Measurements from ENCODE around the gene HMX2. TPM values are rescaled to one million over a fixed set of nuclear protein-coding genes. Genes with fewer than 3 reads are reported as not detected.
A peak's percentile ranks its signal among the peaks of the same experiment; 100 is the strongest.

The HMX2 gene
- total RNA-seq, 1 donor from 2014 or later = not detected

DNA sequence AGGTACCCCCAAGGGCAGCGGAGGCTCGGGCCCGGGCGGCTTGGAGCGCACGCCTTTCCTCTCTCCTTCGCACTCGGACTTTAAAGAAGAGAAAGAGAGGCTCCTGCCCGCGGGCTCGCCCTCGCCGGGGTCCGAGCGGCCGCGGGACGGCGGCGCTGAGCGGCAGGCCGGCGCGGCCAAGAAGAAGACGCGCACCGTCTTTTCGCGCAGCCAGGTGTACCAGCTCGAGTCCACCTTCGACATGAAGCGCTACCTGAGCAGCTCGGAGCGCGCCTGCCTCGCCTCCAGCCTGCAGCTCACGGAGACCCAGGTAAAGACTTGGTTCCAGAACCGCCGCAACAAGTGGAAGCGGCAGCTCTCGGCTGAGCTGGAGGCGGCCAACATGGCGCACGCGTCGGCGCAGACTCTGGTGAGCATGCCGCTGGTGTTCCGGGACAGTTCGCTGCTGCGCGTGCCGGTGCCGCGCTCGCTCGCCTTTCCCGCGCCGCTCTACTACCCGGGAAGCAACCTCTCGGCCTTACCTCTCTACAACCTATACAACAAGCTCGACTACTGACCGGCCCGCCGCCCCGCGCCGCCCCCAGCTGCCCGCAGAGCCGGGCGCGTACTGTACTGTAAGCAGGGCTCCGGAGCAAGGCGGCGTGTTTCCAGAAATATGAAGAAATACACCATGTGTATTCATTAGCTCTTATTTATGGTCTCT lies 1.8 kb downstream of the HMX2 start:
- intact Hi-C loops (cut with micrococcal nuclease) = loop anchor here (2.0 to 10.0 kb wide), 5 partner anchors 15 to 1768 kb away; partner anchors contain the start of genes CHST15, HMX3 and NKX1-2
- H3K27ac Mint-ChIP-seq = no peak overlapping the region
- peaks cover 51% of the 10 kb centered on the region for H3K27me3 Mint-ChIP-seq (ENCODE audit: low read depth)

DNA sequence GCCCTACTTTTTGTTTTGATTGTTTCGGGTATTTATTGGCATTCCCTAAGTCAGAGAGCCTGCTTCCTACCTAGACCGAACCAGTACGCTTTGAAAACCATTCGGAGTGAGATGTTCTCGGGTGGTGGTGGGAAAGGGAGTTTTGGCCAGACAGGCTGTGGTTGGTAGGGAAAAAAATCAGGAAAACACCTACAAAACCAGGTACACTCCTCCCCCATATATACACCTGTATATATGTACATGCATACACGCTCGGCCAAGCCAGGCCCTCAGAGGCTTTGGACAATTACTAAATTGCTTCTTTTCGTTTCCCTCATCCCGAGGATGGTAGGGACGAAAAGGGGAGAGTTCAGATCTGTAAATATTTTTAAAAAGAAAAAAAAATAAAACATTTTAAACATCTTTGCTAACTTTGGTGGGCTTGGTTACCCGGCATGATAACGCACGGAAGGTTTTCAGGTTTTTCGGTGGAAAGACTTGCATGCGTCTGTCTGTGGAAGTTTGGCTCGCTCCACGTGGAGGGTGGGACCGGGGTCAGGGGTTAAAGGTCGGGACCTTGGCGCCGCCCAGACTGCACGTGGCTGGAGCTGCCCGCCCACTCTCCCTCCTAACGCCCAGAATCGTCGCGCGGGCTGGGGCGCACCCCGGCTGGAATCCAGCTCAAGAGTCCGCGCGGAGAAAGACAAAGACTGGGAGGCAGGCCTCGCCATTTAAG lies 2.5 kb downstream of the HMX2 start:
- peak overlapping the region; percentile 57 for H3K4me3 Mint-ChIP-seq (ENCODE audit: low read depth)
- intact Hi-C loops (cut with micrococcal nuclease) = loop anchor here (5.0 kb wide), 3 partner anchors 1082 to 1767 kb away; partner anchors contain the start of gene NKX1-2
- no peak for DNase-seq (ENCODE audit: low spot score)
- H3K27me3 Mint-ChIP-seq (ENCODE audit: low read depth) = peaks cover 44% of the 10 kb centered on the region
- H3K4me1 Mint-ChIP-seq (ENCODE audit: low read depth) = peaks cover 30% of the 10 kb centered on the region
- H3K36me3 Mint-ChIP-seq (ENCODE audit: low read depth) = peaks cover 26% of the 10 kb centered on the region
- H3K9me3 Mint-ChIP-seq = no peaks in the 10 kb centered on the region
- no peak overlapping the region for H3K27ac Mint-ChIP-seq

More for the DNA sequence above, 1.8 kb downstream of the HMX2 start:
- Mint-ChIP-seq H3K4me1 (ENCODE audit: low read depth) (peaks cover 31% of the 10 kb centered on the region), H3K36me3 (ENCODE audit: low read depth) (peaks cover 19% of the 10 kb centered on the region), H3K9me3 (no peaks in the 10 kb centered on the region), H3K4me3 (ENCODE audit: low read depth) (peak overlapping the region; percentile 57)
- DNase-seq (ENCODE audit: low spot score) = peak; percentile 34

DNA sequence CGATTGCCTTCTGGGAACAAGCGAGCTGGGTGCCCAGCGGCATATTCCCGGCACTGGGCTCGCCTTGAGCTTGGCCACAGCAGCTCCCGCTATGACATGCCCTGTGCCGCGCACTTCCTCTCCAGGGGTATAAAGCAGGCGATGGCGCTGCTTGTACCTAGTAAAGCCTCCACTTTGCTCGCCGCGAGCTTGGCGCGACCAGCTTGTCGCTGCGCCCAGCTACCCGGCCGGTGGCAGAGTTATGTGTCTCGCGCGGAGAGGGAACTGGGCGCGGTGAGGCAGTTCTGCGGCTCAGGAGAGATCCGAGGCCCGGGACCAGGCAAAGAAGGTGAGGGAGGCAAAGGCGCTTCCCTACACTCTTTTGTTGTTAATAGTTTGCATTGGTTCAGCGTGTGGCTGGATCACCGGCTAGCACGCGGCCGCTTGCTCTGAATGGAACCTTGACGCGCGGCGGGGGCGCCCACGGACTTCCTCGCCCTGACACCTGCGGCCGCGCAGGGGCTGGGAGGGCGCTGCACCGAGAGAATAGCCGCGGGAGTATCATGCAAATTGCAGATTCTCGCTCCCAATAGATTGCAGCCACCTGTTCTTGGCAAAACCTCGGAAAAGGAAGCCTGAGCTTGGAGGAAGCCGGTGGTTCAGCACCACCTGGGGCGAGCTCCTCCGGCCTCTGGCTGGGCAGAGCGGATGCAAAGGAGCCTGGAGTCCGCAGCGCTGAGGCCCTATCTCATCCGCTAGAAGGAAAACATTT lies 3.2 kb downstream of the HMX2 start:
- H3K36me3 Mint-ChIP-seq (ENCODE audit: low read depth) = peaks cover 33% of the 10 kb centered on the region
- intact Hi-C loops (cut with micrococcal nuclease) = loop anchor here (5.0 kb wide), 3 partner anchors 1081 to 1766 kb away; partner anchors contain the start of gene NKX1-2
- peak overlapping the region; percentile 39 for H3K4me3 Mint-ChIP-seq (ENCODE audit: low read depth)
- peaks cover 37% of the 10 kb centered on the region for H3K27me3 Mint-ChIP-seq (ENCODE audit: low read depth)
- no peak overlapping the region for H3K27ac Mint-ChIP-seq
- no peaks in the 10 kb centered on the region for H3K9me3 Mint-ChIP-seq
- DNase-seq (ENCODE audit: low spot score) = peak; percentile 17
- peaks cover 33% of the 10 kb centered on the region for H3K4me1 Mint-ChIP-seq (ENCODE audit: low read depth)

DNA sequence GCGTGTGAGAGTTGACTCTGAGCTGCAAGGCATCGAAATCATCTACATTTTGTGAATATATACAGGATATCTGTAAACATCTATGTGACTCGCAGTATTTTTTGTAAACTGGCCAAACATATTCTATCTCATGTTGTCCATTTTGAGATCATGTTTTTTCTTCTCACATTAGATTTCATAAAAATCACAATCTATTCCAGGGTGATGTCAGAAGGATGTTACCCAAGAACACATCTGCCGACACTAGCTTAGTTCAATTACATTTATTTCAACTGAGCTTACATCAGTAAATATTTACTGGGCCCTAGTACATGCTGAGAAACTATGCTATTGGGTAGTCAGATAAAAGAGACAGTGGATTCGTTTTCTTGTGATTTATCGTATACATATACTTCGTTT lies 3.8 kb downstream of the HMX2 start:
- H3K27ac Mint-ChIP-seq = no peak overlapping the region
- no peaks in the 10 kb centered on the region for H3K9me3 Mint-ChIP-seq
- H3K4me3 Mint-ChIP-seq (ENCODE audit: low read depth) = no peak overlapping the region
- H3K36me3 Mint-ChIP-seq (ENCODE audit: low read depth) = peaks cover 37% of the 10 kb centered on the region
- intact Hi-C loops (cut with micrococcal nuclease) = loop anchor here (5.0 kb wide), 3 partner anchors 1081 to 1766 kb away; partner anchors contain the start of gene NKX1-2
- no peak for DNase-seq (ENCODE audit: low spot score)
- peaks cover 35% of the 10 kb centered on the region for H3K27me3 Mint-ChIP-seq (ENCODE audit: low read depth)
- H3K4me1 Mint-ChIP-seq (ENCODE audit: low read depth) = peaks cover 38% of the 10 kb centered on the region

DNA sequence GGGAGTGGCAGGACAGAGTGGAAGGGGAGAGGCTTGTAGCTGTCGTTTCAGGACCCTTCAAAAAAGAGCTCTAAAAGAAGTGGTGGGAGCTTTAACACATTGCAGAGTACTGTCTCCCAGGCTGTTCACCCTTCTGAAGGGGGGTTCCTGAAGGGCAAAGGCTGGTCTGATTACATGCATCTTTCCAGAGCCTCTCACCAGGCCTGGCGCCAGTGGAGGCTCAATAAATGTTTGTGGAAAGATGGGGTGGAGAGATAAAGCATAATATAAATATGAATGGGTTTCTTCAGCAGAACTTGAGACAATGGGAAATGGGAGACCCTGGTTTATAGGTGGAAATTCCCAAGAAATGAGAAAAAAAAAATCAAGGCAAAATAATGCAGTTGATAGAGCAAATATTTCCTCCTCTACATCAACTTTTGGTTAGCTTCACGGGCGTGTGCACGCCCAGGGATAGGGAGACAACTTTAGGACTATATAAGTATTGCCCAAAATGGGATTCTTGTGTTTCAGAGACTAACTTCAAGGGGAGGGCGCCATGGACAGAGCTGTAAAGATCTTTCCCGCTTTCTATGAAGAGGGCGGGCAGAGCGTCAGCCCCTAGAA lies 5.7 kb downstream of the HMX2 start:
- intact Hi-C loops (cut with micrococcal nuclease) = loop anchor here (1.0 to 5.0 kb wide), 6 partner anchors 145 to 1764 kb away; partner anchors contain the start of genes FAM24B, IKZF5, NKX1-2 and PLEKHA1
- Mint-ChIP-seq H3K4me1 (ENCODE audit: low read depth) (peaks cover 53% of the 10 kb centered on the region), H3K9me3 (no peaks in the 10 kb centered on the region), H3K27me3 (ENCODE audit: low read depth) (peaks cover 28% of the 10 kb centered on the region), H3K36me3 (ENCODE audit: low read depth) (peaks cover 51% of the 10 kb centered on the region), H3K27ac (no peak overlapping the region), H3K4me3 (ENCODE audit: low read depth) (peak overlapping the region; percentile 99)
- DNase-seq (ENCODE audit: low spot score) = no peak

DNA sequence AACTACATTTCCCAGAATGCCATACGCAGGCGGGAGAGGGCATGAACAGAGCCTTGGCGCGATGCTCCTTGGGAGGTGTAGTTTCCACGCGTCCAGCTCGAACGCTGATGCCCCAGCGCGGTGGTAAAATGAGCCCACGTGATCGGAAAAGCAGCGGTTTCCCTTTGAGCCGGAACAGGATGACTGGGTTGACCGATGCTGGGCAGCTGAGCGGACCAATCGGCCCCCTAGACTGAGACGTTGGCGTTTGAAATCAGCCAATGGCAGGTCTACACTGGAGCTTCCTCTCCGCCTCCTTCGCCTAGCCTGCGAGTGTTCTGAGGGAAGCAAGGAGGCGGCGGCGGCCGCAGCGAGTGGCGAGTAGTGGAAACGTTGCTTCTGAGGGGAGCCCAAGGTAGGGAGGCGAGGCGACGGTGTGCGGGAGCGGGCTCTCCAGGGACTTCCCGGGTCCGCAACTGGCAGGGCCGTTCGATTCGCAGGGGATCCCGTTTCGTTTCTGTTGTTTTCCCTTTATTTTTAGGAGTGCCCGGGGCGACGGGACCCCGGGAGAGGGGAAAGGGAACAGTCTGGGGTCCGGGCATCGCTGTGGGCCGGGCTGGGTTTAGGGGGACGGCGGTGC lies 6.3 kb downstream of the HMX2 start, which contains the start of gene BUB3:
Gene BUB3, plus strand, starts transcription at position 311 of the 619 bp plus-strand sequence. CDS start 516 bp downstream, outside the sequence.
- DNase-seq (ENCODE audit: low spot score) = peak; percentile 96
- Mint-ChIP-seq H3K4me3 (ENCODE audit: low read depth) (peak within 1 kb of the TSS; percentile 99), H3K9me3 (no peaks in the 10 kb centered on the region), H3K4me1 (ENCODE audit: low read depth) (peaks cover 54% of the 10 kb centered on the region), H3K36me3 (ENCODE audit: low read depth) (peaks cover 53% of the 10 kb centered on the region), H3K27me3 (ENCODE audit: low read depth) (peaks cover 23% of the 10 kb centered on the region), H3K27ac (peak within 1 kb of the TSS; percentile 100)
- intact Hi-C loops (cut with micrococcal nuclease) = loop anchor here (1.0 to 5.0 kb wide), 6 partner anchors 146 to 1763 kb away; partner anchors contain the start of genes FAM24B, IKZF5, NKX1-2 and PLEKHA1

DNA sequence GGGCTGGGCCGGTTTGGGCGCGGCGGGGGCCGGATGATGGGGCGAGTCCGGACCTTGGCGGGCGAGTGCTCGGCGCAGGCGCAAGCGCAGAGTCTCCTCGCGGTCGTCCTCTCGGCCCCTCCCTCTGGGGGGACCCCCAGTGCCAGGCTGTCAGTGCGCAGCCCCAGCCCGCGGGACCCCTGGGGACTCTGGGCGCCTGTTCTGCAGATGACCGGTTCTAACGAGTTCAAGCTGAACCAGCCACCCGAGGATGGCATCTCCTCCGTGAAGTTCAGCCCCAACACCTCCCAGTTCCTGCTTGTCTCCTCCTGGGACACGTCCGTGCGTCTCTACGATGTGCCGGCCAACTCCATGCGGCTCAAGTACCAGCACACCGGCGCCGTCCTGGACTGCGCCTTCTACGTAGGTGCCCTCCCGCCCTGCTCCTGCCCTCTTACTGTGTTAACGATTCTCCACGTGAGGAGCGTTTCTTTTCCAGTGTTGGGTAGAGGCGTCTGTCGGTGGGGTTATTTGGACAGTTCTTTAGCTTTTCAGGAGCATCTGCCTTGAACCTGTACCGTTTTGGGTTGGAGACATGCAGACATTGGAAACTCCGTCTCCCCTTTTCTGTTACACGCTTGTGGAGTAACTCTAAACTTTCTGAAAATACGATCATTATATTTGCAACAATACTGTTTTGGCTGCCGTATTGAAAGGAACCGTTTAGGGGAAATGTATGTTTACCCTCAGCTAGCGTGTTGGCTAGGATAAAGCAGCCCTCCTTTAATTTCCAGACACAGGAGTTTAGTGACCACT lies 7.0 kb downstream of the HMX2 start:
- Mint-ChIP-seq H3K27me3 (ENCODE audit: low read depth) (peaks cover 21% of the 10 kb centered on the region), H3K36me3 (ENCODE audit: low read depth) (peaks cover 59% of the 10 kb centered on the region), H3K4me1 (ENCODE audit: low read depth) (peaks cover 60% of the 10 kb centered on the region), H3K27ac (peak overlapping the region; percentile 100), H3K9me3 (no peaks in the 10 kb centered on the region), H3K4me3 (ENCODE audit: low read depth) (peak overlapping the region; percentile 99)
- intact Hi-C loops (cut with micrococcal nuclease) = loop anchor here (1.0 to 5.0 kb wide), 7 partner anchors 132 to 1762 kb away; partner anchors contain the start of genes FAM24B, IKZF5, NKX1-2 and PLEKHA1
- peak; percentile 58 for DNase-seq (ENCODE audit: low spot score)

DNA sequence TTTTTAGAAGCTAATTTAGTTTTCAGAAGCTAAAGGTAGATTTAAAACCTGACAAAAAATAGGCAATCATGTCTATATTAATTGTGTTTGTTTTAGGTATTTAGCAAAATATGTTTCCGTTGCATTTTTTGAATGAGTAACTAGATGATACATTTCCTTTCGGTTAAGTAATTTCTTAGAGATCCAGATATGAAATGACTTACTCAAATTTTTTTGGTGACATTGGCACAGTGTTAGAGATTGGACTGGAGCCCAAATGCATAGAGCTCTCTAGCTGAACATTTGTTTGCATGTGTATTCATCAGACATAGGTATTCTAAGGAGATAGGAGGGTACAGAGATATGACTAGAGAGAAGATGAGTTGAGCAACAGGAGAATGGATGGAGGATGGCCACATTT lies 8.1 kb downstream of the HMX2 start:
- H3K36me3 Mint-ChIP-seq (ENCODE audit: low read depth) = peaks cover 68% of the 10 kb centered on the region
- H3K27ac Mint-ChIP-seq = peak overlapping the region; percentile 66
- no peak for DNase-seq (ENCODE audit: low spot score)
- H3K4me1 Mint-ChIP-seq (ENCODE audit: low read depth) = peaks cover 67% of the 10 kb centered on the region
- H3K9me3 Mint-ChIP-seq = no peaks in the 10 kb centered on the region
- peaks cover 12% of the 10 kb centered on the region for H3K27me3 Mint-ChIP-seq (ENCODE audit: low read depth)
- peak overlapping the region; percentile 99 for H3K4me3 Mint-ChIP-seq (ENCODE audit: low read depth)
- intact Hi-C loops (cut with micrococcal nuclease) = loop anchor here (5.0 kb wide), 1 partner anchor 131 kb away; no protein-coding TSS in a partner anchor

DNA sequence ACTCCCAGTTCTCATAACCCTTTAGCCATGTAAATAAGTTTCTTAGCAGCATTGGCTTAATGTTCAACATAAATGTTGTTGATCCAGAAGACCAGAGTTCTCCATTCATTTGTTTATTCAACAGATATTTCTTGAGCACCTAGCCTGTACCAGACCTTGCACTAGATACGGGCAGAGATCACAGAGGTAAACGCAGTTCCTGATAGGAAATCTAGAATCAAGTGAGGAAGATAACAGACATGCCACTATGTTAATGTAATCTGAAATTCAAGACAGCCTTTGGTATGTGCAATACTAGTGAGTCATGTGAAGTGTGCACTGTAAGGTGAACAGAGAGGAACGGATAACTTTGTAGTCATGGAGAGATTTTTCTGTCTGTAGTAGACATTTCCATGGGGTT lies 9.3 kb downstream of the HMX2 start:
- peaks cover 68% of the 10 kb centered on the region for H3K4me1 Mint-ChIP-seq (ENCODE audit: low read depth)
- intact Hi-C loops (cut with micrococcal nuclease) = loop anchor here (5.0 kb wide), 1 partner anchor 130 kb away; no protein-coding TSS in a partner anchor
- H3K36me3 Mint-ChIP-seq (ENCODE audit: low read depth) = peaks cover 77% of the 10 kb centered on the region
- peak overlapping the region; percentile 76 for H3K27ac Mint-ChIP-seq
- H3K9me3 Mint-ChIP-seq = no peaks in the 10 kb centered on the region
- peaks cover 5% of the 10 kb centered on the region for H3K27me3 Mint-ChIP-seq (ENCODE audit: low read depth)
- no peak for DNase-seq (ENCODE audit: low spot score)
- peak overlapping the region; percentile 60 for H3K4me3 Mint-ChIP-seq (ENCODE audit: low read depth)

DNA sequence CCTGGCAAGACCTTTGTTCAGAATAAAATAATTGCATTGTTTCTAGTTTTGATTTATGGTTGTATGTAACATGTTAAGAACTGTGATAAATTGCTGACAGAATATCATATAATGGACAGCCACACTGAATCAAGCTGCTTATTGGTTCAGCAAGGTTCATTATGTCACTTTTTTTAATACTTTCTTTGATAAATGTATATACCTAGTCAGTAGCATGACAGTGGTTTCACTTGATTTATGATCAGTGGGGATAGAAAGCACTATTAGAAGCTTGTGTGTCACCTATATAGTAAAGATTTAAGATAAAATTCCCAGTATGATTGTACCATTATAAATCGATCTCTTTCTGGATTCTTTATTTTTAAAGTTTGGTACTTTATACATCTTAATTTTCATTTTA lies 10.7 kb downstream of the HMX2 start:
- no peaks in the 10 kb centered on the region for H3K9me3 Mint-ChIP-seq
- no peaks in the 10 kb centered on the region for H3K27me3 Mint-ChIP-seq (ENCODE audit: low read depth)
- intact Hi-C loops (cut with micrococcal nuclease) = loop anchor here (5.0 kb wide), 1 partner anchor 129 kb away; no protein-coding TSS in a partner anchor

More for the DNA sequence above, 10.7 kb downstream of the HMX2 start:
- Mint-ChIP-seq H3K4me3 (ENCODE audit: low read depth) (peak overlapping the region; percentile 60), H3K27ac (peak overlapping the region; percentile 22), H3K4me1 (ENCODE audit: low read depth) (peaks cover 65% of the 10 kb centered on the region), H3K36me3 (ENCODE audit: low read depth) (peaks cover 90% of the 10 kb centered on the region)
- no peak for DNase-seq (ENCODE audit: low spot score)

Measured in activated T-helper 2 cell treated with anti-CD3 and anti-CD28 coated beads, Interferon-gamma antibody, Interleukin-2, Interleukin-4, amounts not matched to agents 10 μg/mL and 5 μg/mL and 100 μg/mL, durations not matched to agents 14 hours and 24 hours and 36 hours (primary cell).